Adrenal gland (tissue), 12 donors: ENCODE measurements around the gene NPHP3. TPM values are rescaled to one million over a fixed set of nuclear protein-coding genes. Genes with fewer than 3 reads are reported as not detected.

Experiments used
- DNase-seq, 7 donors: peaks; one replicate each; pipeline ENCODE4 v3.0.0-alpha.2; 2019 to 2020
- H3K27ac ChIP-seq, 5 donors: fragments of 200-600 bp; sonication (generic) in 4 of 5; 1 replicate in 3 of 5; 2 replicates in 2 of 5; pipeline versions ENCODE4 v1.5.1 to v1.8.0; 2016 to 2020; ENCODE audit warnings: mild to moderate bottlenecking in 1 of 5
- H3K27me3 ChIP-seq: fragments of 200-600 bp; 2 replicates; pipeline ENCODE4 v1.8.0; 2021
- H3K36me3 ChIP-seq, 2 donors: fragments of 200-600 bp; replicated peaks in 1 of 2; 1 replicate in 1 of 2; 2 replicates in 1 of 2; pipeline versions ENCODE4 v1.5.1 to v1.8.0; 2018 to 2022
- H3K4me1 ChIP-seq, 2 donors: fragments of 200-600 bp; replicated peaks in 1 of 2; 1 replicate in 1 of 2; 2 replicates in 1 of 2; pipeline versions ENCODE4 v1.5.1 to v1.8.0; 2018 to 2021
- H3K4me3 ChIP-seq, 4 donors: fragments of 200-600 bp; sonication (generic) in 3 of 4; one replicate each; pipeline ENCODE4 v1.5.1; 2016 to 2018
- H3K9me3 ChIP-seq, 3 donors: fragments of 200-600 bp; sonication (generic) in 1 of 3; replicated peaks in 1 of 3; 1 replicate in 2 of 3; 2 replicates in 1 of 3; pipeline versions ENCODE4 v1.5.1 to v1.8.0; 2016 to 2021
- CTCF ChIP-seq, 6 experiments: fragments of 450-650 bp in 4 of 6; fragments of 200-600 bp in 2 of 6; sonication (generic) in 1 of 6; IDR thresholded peaks; 1 replicate in 5 of 6; 2 replicates in 1 of 6; pipeline versions ENCODE4 v1.5.1 to v1.8.0; 2016 to 2021; ENCODE audit warnings: antibody characterized with exemption in 6 of 6, mild to moderate bottlenecking in 2 of 6, moderate library complexity in 1 of 6
- POLR2A ChIP-seq, 2 donors: fragments of 450-650 bp; IDR thresholded peaks; one replicate each; pipeline ENCODE4 v1.6.1; 2017; ENCODE audit warnings: antibody characterized with exemption in 2 of 2, mild to moderate bottlenecking in 2 of 2, moderate library complexity in 1 of 2
- WGBS, 4 donors: extraction: QIAGEN DNeasy Blood & Tissue Kit in 2 of 4; methylation state at CpG; one replicate each; pipeline versions ENCODE4 v1.1.5 to v1.1.7; 2013 to 2017; 5-methylcytosine and 5-hydroxymethylcytosine counted together
- intact Hi-C, 2 donors: fragments of 100-400 bp; cut with DNase I; formaldehyde crosslinking; loops; one replicate each; pipeline versions ENCODE4 v1.14.1 to v1.15.0; 2022 to 2023
- polyA plus RNA-seq, 3 donors: library from polyadenylated mRNA; stranded (reverse); fragments of 200-250 nt in 2 of 3; fragments of 350-450 nt in 1 of 3; fragmentation: Illumina TruSeq in 1 of 3; extraction: RNeasy Lipid Tissue Mini Kit (QIAGEN cat#74804) in 1 of 3; gene quantifications; one replicate each; pipeline ENCODE4 v1.2.3, GENCODE V29; 2013 to 2014
- total RNA-seq, 9 donors: library from RNA; depleted of rRNA in 4 of 9; stranded (reverse); fragments of >200 nt in 4 of 9; fragments of 120-200 nt in 1 of 9; fragmentation: NEBNext Ultra II Directional in 1 of 9; extraction: Animal tissue kit (Norgen Biotek cat#: 25700) in 1 of 9; gene quantifications; one replicate each; pipeline versions ENCODE4 v1.1.0 to v1.2.4, GENCODE V29; 2013 to 2023
- donor health status: healthy with polysubstance abuse.
- donor health status: Bipolar disorder and iron deficiency.
- donor health status: DM: yes; HTN: yes; CAD: no.
- donor health status: DM: no; HTN: no; CAD: no.
- donor health status: DM: no; HTN: no; CAD: no.
- donor health status: DM: yes; HTN: yes; CAD: no.

NPHP3 gene
- total and polyA plus RNA-seq, 12 donors: 10.3 to 78.0 (median 28.1) TPM

- H3K27ac ChIP-seq: no peak overlapping the region
- intact Hi-C loops: no loop called here
- H3K36me3 ChIP-seq: peaks cover 0 to 74% of the 10 kb centered on the region in 2 donors
- H3K27me3 ChIP-seq: no peaks in the 10 kb centered on the region
- no peaks in the 10 kb centered on the region for H3K9me3 ChIP-seq
- TF ChIP-seq CTCF (IDR thresholded peaks at IDR 0.05) (no peak), POLR2A (IDR thresholded peaks at IDR 0.05) (no peak)
- H3K4me1 ChIP-seq: no peaks in the 10 kb centered on the region
- no peak overlapping the region for H3K4me3 ChIP-seq
- WGBS, 4 donors: 78 to 86% (median 84%) methylated on average over 5 of the region's 5 CpGs
- no peak for DNase-seq
Measured at GRCh38 chr3:132679911-132680310, 42.3 kb downstream of the NPHP3 start.

GRCh38 chr3:132675408-132675807 lies 46.8 kb downstream of the NPHP3 start:
- intact Hi-C loops: no loop called here
- Histone ChIP-seq H3K27me3 (no peaks in the 10 kb centered on the region), H3K27ac (no peak overlapping the region), H3K4me1 (peaks cover 0 to 1% of the 10 kb centered on the region in 2 donors), H3K4me3 (no peak overlapping the region), H3K9me3 (no peaks in the 10 kb centered on the region), H3K36me3 (peaks cover 0 to 81% of the 10 kb centered on the region in 2 donors)
- TF ChIP-seq POLR2A (IDR thresholded peaks at IDR 0.05) (no peak), CTCF (IDR thresholded peaks at IDR 0.05) (no peak)
- no peak for DNase-seq

GRCh38 chr3:132669256-132669777 lies 52.9 kb downstream of the NPHP3 start:
- intact Hi-C loops: no loop called here
- WGBS, 4 donors: 70 to 93% (median 83%) methylated on average over 5 of the region's 5 CpGs
- H3K4me1 ChIP-seq: peaks cover 22 to 30% of the 10 kb centered on the region in 2 donors
- H3K36me3 ChIP-seq: peaks cover 0 to 39% of the 10 kb centered on the region in 2 donors
- peak in 4 of 7 donors; percentile 14 to 23 (median 16) for DNase-seq
- H3K27me3 ChIP-seq: no peaks in the 10 kb centered on the region
- H3K4me3 ChIP-seq: no peak overlapping the region
- no peaks in the 10 kb centered on the region for H3K9me3 ChIP-seq
- H3K27ac ChIP-seq: peak overlapping the region; percentile 40 to 78 (median 61)
- TF ChIP-seq CTCF (IDR thresholded peaks at IDR 0.05): no peak
- TF ChIP-seq POLR2A (IDR thresholded peaks at IDR 0.05): no peak

GRCh38 chr3:132665230-132665745 lies 56.9 kb downstream of the NPHP3 start:
- WGBS, 4 donors: 71 to 78% (median 75%) methylated on average over 3 of the region's 3 CpGs
- H3K27me3 ChIP-seq: no peaks in the 10 kb centered on the region
- TF ChIP-seq CTCF (IDR thresholded peaks at IDR 0.05): no peak
- TF ChIP-seq POLR2A (IDR thresholded peaks at IDR 0.05): no peak

More at GRCh38 chr3:132665230-132665745, 56.9 kb downstream of the NPHP3 start:
- H3K4me3 ChIP-seq: no peak overlapping the region
- no peak for DNase-seq
- peaks cover 40 to 50% of the 10 kb centered on the region in 2 donors for H3K4me1 ChIP-seq
- peaks cover 0 to under 1% of the 10 kb centered on the region in 2 donors for H3K36me3 ChIP-seq
- intact Hi-C loops: no loop called here
- H3K27ac ChIP-seq: no peak overlapping the region
- no peaks in the 10 kb centered on the region for H3K9me3 ChIP-seq
